GM12891 (cell line): Measurements from ENCODE around the gene ZNFX1.

ENCODE experiments used
- PAX5 ChIP-seq: IDR thresholded peaks from 2 replicates; pipeline ENCODE4 v1.6.1; 2011; ENCODE audit warnings: low read length, moderate library complexity, mild to moderate bottlenecking; ENCODE audit not compliant: insufficient read depth, severe bottlenecking
- POLR2A ChIP-seq: IDR thresholded peaks from 2 replicates; pipeline ENCODE4 v1.6.1; 2011; ENCODE audit warnings: low read depth, low read length, control low read depth
- POLR2AphosphoS5 ChIP-seq: IDR thresholded peaks from 2 replicates; pipeline ENCODE4 v1.6.1; 2011; ENCODE audit warnings: low read depth, low read length, control low read depth
- TAF1 ChIP-seq: IDR thresholded peaks from 2 replicates; pipeline ENCODE4 v1.6.1; 2011; ENCODE audit warnings: low read depth, low read length, control low read depth

DNA sequence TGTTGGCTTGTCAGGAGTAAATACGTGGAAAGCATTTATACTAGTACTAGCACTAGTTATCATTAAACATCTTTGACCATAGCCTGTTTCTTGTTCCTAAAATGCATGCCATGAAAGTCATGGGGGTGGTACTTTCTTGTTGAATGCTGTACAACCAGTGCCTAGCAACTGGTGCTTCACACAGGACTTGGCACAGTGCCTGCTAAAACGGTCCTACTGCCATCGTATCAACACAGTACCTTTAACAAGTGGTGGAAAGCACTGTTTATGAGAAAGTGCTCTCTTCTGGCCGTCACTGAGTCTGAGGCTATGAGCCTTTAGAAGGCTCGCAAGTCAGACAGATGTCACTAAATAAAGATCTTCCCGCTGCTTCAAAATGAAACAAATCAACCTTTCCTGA, 21.6 kb downstream of the ZNFX1 start:
- TF ChIP-seq POLR2A (no peak), POLR2AphosphoS5 (no peak), TAF1 (no peak), PAX5 (no peak)
